GM18858 (cell line): ENCODE data around the gene RAMP1.
"Not testable (repeated sequence)": the region's sequence is repeated elsewhere in the genome, so short reads cannot be mapped to it uniquely, and the experiment has no call there.

ENCODE experiments used
- ATAC-seq: cut with Tn5 transposase; IDR thresholded peaks from one replicate; pipeline ENCODE4 v1.9.1; 2021; ENCODE audit not compliant: unreplicated experiment

Gene RAMP1

DNA sequence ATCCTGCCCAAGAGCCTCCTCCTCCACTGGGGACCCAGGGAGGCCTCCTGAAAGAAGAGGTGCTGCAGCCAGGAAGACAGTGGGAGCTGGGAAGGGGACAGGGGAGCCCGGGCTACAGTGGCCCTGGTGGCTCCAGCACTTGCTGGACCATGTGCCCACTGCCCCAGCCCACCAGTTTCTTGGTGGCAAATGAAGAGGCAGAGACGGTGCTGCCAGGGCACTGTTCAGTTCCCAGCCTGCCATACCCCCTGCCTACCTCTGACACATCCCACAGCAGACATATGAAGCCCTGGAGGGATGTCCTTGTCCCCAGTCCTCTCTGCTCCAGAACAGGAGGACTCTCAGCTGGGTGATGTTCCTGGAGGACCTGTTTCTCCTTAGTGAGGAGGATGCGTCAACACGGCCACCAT is 3.7 kb downstream of the RAMP1 start:
- ATAC-seq = no peak

DNA sequence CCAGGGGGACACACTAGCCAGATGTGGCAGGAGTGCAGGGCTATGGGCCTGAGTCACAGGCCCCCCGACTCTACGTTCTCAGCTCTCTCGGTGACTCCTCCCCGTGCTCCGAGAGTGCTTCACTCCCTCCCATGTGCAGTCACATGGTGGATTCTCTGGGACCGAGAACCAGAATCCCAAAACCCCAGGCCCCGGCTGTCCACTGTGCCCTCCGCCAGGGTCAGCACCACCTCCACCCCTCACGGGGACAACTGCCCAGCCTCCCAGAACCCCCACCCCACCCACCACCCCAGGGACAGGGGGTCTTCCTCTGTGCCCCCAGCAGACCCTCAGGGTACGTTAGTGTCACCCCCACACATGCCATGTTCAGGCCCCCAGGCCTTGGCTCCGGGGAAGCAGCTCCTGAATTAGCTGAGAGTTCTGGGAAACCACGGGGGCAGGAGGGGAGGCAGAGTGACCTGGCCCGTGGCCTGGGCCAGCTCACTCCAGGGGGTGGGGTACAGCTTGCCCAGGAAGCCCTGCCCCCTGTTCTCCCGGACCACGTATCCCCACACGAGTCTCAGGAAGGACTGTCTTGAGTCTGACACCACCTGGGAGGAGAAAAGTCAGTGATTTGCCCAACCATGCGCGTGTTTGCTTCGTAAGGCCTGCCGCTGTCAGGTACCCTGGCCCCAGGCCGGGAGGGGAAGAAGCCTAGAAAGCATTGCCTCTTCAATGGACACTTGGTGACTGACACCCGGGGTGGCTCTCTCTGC is 4.4 kb downstream of the RAMP1 start:
- ATAC-seq = no peak

GRCh38 chr2:237864444-237864931 is 5.1 kb downstream of the RAMP1 start:
- ATAC-seq = no peak

DNA sequence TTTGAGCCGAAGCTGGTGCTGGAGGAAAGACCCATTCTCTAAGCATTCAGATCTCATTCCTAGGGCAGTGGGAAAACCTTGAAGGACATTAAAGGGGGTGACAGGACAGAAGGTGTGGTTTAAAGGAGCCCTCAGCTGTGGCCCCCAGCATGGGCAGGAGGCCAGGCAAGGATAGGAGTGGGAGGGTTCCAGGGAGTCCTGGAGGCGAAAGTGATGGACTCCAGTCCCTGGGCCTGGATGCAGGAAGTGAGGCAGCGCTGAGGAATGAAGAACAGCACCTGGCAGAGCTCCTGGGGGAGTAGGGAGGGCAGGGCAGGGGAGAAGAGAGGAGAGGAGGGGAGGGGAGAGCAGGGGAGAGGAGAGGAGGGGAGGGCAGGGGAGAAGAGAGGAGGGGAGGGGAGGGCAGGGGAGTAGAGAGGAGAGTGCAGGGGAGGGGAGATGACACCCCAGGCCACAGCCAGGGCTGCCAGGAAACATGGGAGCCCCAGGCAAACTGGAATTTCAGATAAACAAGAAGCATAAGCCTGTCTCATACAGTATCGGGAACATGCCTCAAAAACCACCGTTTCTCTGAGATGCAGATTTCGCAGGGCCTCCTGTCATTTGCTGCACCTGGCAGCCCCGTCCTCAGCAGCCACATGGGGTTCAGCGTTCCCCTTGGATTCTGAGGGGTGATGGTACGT is 5.7 kb downstream of the RAMP1 start:
- ATAC-seq = no peak

DNA sequence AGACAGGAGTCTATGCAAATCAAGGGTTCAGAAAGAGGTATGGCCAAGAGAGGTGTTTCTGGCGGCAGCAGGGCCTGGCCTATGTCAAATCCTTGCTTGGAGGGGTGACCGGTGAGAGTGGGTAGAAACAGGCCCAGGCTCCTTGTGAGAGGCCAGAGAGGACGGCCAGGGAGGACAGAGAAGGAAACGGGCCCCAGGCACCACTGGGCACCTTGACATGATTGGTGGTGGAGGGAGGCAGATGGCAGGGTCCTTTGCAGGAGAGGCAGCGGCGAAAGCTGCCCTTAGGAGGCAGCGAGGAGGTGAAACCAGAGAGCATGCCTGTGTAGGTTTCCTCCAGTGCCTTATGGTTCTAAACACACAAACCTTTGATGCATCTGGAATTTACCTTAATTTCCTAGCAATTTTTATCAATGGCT is 6.2 kb downstream of the RAMP1 start:
- ATAC-seq = no peak

DNA sequence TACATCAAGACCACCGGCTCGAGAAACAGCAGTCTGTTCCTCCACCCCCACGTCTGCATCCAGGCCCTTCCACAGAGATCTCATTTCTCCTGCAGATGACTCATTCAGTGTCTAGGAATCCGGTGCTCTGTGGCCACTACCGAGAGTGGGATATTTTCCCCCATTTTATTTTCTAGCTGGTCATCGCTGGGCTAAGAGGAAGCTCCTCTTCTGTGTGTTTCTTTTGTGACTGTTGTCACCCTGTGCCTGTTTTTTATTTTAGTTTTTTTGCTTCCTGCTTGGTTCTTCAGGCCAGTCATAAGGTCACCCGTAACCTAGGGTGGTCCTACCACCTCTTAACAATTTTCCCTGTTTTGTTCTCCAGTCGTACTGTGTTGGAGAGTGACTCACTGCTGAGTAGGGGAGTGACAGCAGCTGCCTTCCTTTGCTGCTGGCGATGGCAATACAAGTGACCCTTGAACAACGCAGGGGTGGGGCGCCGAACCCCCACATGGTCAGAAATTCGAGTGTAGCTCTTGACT is 6.7 kb downstream of the RAMP1 start:
- ATAC-seq = no peak

DNA sequence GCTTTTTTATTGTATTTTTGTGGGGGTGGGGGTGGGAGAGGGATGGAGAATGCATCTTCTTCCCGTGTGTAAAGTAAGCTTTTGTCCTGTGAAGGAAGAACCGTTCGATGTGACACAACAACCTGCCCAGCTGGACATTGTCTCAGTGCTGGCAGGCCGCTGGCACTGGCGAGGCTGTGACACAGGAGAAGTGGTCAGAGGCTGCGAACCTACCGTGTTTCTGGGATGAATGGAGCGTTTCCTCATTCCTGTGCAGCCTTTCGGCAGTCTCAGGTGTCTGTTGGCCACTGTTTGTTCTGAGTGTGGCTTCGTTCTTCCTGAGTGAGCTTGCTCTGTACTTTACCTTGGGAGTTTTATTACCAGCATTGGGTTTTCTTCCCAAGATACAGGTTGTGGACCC is 8.0 kb downstream of the RAMP1 start:
- ATAC-seq = no peak

DNA sequence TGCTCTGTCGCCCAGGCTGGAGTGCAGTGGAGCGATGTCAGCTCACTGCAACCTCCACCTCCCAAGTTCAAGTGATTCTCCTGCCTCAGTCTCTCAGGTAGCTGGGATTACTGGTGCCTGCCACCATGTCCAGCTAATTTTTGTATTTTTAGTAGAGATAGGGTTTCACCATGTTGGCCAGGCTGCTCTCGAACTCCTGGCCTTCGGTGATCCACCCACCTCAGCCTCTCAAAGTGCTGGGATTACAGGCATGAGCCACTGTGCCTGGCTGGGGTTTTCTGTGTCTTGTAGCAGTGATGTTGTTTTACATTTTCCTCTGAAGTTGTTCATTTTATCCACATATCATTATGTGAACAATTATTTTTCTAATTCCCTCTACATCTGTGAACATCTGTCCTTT is 8.7 kb downstream of the RAMP1 start:
- not testable (repeated sequence) for ATAC-seq

DNA sequence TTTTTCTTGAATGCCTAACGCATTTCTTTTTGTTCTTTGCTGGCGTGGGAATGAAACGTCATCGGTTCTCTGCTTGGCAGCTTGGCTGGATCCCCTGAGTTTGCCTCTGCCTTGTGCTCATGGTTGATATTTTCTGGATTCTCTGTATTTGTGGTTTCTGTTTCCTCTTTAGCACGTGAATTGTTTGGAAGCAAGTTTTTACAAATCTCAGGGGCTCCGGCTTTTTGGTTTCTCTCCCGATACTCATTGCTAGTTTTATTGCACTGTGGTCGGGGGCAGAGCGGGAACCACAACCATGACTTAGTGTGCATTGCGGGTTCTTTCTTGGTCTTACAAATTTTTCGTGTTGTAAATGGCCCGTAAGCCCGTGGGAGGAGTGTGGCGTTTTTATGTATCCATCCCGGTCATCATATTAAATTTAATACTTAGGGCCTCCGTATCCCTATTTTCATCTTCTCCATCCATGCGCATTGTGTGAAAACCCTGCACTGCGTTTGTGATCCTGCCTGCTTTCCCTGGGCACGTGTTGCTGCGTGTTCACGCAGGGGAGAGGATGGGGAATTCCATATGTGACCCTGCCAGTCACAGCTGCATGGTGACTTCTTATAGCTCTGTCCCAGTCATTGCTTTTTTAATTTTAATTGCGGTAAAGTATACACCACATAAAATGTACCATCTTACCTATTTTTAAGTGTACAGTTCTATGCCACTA is 9.4 kb downstream of the RAMP1 start:
- no peak for ATAC-seq

- ATAC-seq = no peak
Observed at GRCh38 chr2:237869343-237870102, 10.1 kb downstream of the RAMP1 start.

- ATAC-seq = no peak
Observed at GRCh38 chr2:237870126-237870525, 10.7 kb downstream of the RAMP1 start.

GRCh38 chr2:237870754-237871651 is 11.6 kb downstream of the RAMP1 start:
- no peak for ATAC-seq

GRCh38 chr2:237872178-237872887 is 12.9 kb downstream of the RAMP1 start:
- ATAC-seq = no peak

DNA sequence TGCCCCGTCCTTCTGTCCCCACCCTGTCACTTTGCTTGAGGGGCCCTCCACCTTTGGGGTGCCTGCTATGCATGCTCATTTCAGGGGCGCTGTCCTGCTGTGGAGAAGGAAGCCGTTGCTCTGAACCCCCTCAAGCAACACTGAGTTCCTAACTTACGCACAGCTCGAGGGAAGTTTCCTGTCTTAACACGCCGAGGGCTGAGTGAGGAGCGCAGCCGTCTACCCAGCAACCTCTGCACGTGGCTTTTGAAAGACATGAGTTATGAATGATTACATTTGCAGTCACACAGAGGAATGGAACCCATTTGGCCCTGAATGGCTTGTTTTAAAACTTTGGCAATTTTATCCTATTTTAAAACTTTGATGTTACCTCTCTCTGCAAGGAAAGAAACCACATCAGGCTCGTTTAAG is 14.0 kb downstream of the RAMP1 start:
- ATAC-seq = no peak

DNA sequence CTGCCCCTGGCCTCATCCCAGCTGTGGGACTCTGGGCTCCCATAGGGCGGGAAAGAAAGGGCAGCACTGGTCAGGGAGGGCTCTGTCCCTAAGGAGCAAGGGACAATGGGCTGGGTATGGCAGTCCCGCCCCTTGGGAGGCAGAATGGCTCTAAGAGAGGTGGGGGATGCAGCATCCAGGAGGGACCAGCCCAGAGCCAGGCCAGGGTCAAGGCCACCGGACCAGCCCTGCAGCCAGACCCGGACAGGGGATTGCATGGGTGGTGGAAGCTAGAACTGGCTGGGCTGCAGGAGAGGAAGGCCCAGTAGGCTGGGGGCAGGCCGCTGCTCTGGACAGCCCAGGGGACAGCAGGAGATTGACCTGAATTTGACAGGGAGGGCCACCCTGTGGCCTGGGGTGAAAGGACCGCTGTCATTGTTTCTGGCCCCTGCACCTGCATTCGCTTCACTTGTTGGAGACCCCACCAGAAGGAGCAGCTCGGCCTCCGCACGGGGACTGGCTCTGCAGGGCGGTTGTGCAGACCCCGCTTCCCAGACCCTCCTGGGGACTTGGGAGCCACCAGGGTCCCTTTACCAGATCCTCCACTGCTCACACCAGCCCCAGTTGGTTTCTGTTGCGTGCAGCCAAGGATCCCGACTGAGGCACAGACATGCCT is 14.6 kb downstream of the RAMP1 start:
- ATAC-seq = no peak

- no peak for ATAC-seq
Observed at GRCh38 chr2:237874585-237875161, 15.2 kb downstream of the RAMP1 start.

- ATAC-seq = no peak
Observed at GRCh38 chr2:237875256-237876060, 16.0 kb downstream of the RAMP1 start.
